GM19395 (cell line): Measurements from ENCODE around the gene RNF4.
"Not testable (repeated sequence)": the region's sequence is repeated elsewhere in the genome, so short reads cannot be mapped to it uniquely, and the experiment has no call there.

Experiments used
- ATAC-seq: cut with Tn5 transposase; IDR thresholded peaks from one replicate; pipeline ENCODE4 v1.9.1; 2021; ENCODE audit warnings: mild to moderate bottlenecking, moderate library complexity; ENCODE audit not compliant: unreplicated experiment

RNF4 gene

DNA sequence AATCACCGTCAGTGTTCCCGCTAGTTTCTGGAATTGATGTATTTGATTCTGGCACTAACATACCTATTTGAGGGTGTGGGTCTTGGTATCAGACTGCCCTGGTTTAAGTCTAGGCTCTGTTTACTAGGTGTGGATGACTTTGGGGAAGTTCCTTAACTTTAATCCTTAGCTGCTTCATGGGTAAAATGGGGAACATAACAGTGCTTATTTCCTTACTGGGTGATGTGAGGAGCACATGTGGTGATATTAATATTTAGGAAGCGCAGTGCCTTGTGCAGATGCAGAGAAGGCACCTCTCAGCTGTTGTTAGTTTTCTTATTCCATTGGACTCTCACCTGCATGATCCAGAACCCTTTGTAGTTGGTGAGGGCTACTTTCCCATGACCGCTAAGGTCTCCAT is 17.1 kb downstream of the RNF4 start:
- no peak for ATAC-seq

DNA sequence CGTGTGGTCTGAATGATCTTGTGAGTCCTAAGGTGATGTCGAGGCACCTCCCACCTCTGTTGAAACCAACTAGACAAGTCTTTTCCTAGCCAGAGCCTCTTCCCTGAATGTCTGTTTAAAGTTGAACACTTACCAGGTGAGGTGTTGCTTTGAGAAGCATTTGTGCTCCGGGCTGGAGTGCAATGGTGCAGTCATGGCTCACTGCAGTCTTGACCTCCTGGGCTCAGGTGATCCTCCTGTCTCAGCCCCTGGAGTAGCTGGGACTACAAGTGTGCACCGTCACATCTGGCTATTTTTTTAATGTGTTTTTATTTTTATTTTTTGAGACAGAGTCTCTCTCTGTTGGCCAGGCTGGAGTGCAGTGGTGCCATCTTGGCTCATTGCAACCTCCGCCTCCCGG is 18.1 kb downstream of the RNF4 start:
- ATAC-seq: no peak

DNA sequence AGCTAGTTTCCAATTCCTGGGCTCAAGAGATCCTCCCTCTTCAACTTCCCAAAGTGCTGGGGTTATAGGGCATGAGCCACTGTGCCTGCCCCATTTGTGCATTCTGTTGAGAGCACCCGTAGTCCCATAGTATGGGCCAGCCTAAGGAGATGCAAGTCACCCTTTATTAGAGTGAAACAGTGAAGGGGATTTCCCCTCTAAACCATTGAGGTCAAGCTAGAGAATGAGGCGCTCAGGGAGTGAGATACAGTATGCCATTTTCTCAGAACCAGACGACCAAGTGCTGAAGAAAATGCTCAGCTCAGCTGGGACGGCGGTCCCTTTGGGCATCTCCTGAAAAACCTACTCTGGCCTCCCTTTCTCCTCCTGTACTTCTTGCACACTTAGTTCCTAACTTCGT is 18.7 kb downstream of the RNF4 start:
- peak; percentile 66 for ATAC-seq

DNA sequence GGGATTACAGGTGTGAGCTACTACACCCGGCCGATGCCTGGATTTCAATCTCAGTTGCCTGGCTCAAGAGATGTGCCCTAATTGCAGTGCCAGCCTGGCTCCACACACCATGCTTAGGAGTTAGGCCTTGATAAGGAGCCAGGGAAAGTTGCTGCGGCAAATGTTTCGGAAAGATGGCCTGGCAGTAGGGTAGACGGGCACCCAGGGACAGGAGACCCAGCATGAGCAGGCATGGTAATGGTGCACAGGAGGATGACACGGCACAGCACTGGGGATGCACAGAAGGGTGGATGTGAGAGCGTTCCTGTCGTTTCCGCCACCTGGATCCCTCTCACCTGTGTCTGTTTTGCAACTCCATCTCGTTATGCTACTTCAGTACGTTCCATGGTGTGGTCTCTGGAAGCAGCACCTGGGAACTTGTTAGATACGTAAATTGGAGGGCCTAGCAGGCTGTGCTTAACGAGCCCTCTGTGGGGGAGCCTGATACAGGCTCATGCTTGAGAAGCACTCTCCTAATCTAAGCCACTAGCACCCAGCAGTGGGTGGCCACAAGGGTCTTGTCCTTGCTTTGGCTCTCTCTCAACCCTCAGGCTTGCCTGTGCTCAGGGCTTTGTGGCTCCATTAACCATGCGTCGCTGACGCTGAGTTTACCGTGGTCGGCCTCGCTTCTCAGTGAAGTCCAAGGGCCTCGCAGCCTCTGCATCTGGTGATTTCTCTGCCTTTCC is 20.3 kb downstream of the RNF4 start:
- no peak for ATAC-seq

DNA sequence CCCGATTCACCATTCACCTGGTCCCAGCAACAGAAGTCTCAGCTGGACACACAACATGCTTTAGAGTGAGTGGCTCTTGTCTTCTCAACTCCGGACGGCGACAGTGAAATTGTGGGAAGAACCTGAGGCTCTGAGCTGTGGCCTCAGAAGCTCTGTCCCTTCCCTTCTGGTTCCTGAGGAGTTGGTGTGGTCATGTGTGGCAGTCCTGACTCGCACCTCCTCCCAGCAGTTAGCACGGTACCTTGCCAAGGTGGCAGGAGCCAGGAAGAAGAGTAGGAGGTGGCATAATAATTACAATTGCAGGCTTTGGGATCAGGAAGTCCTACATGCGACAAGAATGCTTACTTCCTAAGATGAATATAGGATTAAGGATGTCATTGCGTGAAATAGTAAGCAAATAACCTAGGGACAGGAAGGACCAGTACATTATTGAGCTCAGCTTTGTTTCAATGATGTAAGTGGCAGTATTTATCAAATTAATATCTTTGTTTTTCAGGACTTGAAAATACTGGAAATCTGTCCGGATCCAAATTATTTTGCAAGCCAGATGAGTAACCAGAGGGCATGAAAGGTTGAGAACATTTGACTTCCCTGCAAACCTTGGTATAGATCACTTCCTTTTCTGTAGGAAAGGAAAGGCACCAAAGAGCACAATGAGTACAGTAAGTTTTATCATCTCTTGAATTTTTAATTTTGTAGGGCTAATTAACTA is 21.1 kb downstream of the RNF4 start:
- ATAC-seq: no peak

DNA sequence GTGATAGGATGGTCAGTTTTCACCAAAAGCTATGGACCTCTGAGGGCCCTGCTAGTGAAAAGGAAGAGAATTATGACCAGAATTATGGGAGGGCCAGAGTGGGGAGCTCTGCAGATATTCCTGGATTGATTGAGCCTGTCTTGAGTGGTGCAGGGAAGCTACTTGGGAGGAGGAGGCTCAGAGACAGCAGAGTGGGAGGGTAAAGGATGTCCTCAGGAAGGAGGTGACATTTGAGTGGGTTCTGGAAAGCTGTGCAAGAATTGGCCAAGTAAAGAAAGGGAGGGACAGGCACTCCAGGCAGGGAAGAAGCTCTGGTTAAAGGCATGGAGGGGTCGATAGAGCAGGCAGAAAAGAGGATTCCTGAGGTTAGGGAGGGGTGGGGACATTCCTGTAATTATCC is 24.1 kb downstream of the RNF4 start:
- ATAC-seq: no peak

DNA sequence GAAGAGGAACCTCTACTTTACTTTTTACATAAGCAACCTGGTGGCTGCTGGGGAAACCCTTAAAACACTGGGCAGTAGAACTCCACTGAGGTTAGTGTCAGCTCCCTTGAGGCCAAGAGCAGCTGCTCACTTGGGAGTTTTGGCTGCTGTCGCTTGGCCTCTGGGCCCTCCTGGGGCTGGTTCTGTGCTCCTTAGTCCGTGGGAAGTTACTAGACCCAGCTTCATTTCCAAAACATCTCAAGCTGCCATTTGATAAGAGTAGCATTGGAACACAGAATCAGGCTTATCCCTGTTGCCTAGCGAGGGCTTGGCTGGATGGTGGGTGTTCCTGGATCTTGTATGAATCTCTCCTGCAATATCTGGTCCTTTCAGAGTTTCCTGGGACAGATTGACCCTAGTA is 26.1 kb downstream of the RNF4 start:
- ATAC-seq: no peak

DNA sequence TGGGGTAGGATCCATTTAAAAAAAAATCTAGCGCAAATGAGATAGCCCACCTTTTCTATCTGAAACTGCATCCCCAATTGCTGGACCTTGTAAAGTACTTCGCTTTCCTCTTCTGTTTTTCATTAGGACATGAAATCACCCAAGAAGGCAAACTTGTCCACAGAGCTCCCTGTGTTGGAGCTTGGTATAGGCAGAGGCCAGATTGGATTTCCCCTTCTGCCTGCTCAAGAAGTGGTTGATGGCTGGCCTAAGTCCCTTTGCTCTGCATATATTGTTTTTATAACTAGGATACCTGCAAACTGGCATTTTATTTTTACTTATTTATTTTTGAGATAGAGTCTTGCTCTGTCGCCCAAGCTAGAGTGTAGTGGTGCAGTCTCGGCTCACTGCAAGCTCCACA is 28.4 kb downstream of the RNF4 start:
- ATAC-seq: no peak

DNA sequence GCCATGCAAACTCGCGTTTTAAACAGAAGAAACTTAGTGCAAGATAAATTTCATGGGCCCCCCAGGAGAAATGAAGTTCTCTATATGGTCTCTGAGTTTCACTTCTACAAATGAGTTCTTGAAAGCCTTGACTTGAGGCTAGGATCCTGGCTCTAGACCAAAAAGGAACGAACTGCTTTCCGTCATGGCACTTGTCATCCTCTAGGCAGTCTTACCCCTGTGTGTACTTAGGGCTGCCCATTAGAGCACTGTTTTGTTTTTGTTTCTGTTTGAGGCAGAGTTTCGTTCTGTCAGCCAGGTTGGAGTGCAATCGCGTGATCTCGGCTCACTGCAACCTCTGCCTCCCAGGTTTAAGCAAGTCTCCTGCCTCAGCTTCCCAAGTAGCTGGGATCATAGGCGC is 29.0 kb downstream of the RNF4 start:
- ATAC-seq: peak; percentile 96

DNA sequence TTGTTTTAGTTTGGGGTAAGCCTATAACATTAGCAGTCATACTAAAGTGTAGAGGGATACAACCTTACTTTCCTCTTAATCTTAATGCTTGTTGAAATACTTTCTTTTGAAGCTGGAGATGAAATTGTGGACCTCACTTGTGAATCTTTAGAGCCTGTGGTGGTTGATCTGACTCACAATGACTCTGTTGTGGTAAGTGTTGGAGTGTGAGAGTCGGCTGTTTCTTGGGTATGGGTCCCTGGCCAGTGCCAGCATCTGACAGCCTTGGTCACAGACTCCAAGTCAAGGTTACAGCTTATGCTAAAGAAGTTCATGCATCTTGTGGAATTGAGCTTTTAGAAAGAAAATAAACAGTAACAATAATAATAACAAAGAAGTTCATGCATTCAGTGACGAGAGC is 31.6 kb downstream of the RNF4 start:
- ATAC-seq: no peak

DNA sequence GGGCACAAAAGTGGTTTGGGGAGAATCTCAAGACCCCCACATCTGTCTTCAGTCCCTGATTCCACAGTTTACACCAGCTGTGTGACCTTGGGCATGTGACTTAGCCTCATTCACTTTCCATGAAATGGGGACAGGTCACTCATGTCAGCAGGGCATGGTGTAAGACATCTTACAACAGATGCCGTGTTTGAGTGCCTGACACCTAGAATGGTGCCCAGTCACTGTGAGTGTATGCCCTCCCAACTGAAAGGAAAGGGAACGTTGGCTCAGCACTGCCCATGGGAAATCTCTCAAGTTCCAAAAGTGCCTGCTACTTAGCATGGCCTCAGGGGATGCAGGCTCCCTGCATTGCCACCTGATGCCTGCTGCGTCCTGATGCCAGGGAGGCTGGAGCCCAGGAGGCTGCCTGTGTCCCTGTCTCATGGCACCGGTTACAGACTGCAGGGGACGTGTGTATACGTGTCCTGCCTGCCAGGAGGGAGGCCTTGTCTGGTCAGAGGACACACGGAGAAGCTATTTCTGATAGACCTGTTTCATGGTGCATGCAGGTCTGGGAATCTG is 32.2 kb downstream of the RNF4 start:
- ATAC-seq: no peak

DNA sequence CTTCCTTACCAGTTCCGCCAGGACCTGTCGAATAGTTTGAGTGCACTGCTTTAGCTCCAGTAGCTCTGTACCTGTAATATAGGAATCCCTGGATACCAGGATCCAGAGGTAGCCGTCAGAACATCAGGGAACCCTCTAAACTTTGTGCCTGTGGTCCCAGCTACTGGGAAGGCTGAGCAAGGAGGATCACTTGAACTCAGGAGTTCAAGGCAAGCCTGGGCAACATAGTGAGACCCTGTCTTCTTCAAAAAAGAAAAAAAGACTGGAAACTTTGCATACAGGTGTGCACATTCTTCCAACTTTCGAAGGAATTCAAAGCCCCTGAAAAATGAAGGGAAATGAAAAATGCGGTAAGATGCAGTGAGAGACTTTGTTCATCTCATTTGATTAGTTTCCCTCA is 34.9 kb downstream of the RNF4 start:
- no peak for ATAC-seq

DNA sequence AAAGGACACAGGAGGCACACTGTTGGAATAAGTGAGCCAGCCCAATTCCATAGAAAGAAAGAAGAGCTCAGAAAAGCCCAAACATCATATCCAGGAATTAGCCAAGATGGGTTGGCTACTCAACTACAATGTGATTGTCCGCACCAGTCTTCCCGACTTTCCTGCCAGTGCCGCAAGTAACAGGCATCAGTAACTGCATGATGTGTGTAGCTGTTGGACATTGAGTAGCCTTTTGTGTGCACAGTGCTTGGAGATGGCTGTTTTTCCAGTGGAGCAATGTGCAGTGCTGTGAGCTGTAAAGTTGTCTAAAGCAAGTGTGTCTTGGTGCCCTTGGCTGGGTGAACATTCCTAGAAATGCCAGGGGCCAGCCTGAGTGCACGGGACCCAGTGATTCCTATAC is 38.4 kb downstream of the RNF4 start:
- no peak for ATAC-seq

DNA sequence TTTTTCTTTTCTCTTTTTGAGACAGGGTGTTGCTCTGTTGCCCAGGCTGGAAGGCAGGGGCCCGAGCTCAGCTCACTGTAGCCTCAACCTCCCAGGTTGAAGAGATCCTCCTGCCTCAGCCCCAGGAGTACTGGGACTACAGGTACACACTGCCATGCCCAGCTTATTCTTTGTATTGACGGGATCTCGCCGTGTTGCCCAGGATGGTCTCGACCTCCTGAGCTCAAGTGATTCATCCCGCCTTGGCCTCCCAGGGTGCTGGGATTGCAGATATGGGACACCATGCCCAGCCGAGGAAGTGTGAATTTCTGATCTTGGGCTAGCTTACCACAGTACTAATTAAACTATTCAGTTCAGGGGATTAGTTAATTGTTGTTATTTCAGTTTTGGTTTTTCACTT is 38.9 kb downstream of the RNF4 start:
- no peak for ATAC-seq

DNA sequence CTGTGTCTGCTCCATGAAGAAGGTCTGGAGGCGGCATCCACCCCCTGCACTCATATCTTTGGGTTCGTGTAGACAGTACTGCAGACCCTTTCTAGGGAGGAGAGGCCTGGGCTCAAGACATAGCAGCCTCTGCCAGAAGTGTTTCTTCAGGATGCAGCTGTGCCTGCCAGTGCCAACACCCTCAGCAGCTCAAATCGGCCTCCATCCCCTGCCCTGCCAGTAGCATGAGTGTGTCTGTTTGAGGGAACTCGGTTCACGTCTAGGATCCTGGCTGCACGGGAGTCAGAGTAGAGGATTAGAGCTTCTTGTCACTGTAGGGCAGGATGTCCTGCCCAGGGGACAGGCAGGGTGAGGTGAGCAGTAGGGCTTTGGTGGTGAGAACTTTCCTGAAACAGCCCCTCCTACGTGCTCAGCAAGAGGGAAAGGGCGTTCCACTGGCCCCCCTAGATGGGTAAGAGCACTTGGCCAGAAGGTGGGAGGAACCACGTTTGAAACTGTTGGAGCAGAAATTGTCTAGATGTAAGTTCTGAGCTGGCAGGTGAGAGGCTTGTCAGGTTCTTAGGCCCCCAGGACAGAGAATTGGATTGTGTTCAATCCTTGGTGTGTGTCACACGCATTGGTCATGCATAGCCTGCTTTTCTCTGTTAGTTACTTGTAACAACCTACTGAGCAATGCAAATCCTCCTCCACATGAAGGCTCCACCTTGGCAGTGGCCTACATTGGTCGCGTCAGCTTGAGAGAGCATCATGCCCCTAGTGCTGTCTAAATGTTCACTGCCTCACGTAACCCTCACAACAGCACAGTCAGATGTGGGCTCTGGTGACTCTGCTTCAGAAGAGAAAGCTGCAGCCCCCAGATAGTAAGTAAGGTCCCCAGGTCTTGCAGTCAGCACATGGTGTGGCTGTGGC is 41.7 kb downstream of the RNF4 start:
- no peak for ATAC-seq

DNA sequence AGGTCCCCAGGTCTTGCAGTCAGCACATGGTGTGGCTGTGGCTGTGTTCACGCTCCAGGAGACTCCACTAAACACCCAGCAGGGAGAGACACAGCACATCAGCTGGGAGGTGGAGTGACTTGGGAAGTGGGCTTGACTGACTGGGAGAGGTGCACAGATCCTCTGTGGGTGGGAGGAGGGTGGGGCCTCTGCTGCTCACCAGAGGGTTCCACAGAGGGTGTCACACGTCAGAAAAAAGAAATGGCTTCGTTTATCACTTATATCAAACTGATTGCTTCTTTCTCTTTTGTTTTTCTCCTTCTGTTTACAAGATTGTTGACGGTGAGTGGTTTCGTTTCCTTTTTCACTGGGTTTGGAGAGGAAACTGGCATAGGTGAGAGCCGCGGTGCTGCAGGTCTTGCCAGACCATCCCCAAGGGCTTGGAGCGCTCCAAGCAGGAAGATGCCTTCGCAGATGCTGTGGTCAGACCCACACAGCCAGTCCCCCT is 42.8 kb downstream of the RNF4 start:
- ATAC-seq: no peak

DNA sequence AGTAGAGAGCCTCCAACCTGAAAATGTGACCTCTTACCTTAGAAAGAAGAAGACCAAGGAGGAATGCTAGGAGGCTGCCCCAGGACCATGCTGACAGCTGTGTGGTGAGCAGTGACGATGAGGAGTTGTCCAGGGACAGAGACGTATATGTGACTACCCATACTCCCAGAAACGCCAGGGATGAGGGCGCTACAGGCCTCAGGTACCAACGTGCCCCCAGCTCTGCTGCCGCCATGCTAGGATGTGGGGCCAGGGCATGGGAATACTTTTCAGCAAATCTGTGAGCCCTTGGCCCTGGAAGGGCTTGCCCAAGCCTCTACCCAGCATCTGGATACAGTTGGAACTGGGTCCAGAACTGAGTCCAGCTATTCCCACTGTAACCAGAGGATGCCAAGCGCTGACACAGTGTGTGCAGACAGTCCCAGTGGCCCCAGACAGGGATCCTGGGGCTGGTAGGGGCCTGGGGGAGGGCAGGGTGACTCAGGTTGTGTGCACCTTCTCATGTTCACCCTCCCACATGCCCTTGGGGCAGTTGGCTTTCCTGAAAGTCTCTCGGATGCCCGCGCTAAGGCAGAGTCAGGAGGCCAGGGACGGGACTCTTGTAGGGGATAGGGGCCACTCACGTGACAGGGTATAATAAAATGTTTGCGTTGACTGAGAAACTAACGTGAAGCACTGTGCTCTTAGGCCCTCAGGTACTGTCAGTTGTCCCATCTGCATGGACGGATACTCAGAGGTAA is 43.7 kb downstream of the RNF4 start:
- ATAC-seq: no peak

DNA sequence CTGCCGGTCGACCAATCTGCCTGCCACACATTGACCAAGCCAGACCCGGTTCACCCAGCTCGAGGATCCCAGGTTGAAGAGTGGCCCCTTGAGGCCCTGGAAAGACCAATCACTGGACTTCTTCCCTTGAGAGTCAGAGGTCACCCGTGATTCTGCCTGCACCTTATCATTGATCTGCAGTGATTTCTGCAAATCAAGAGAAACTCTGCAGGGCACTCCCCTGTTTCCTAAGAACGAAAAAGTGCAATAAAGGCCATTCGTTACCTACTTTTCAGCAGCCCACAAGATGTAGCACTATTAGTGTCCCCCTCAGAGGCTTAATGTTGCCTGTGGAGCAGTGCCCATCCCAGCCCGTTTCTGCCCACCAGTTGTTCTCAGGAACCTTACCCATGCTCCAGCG is 45.3 kb downstream of the RNF4 start:
- ATAC-seq: not testable (repeated sequence)

DNA sequence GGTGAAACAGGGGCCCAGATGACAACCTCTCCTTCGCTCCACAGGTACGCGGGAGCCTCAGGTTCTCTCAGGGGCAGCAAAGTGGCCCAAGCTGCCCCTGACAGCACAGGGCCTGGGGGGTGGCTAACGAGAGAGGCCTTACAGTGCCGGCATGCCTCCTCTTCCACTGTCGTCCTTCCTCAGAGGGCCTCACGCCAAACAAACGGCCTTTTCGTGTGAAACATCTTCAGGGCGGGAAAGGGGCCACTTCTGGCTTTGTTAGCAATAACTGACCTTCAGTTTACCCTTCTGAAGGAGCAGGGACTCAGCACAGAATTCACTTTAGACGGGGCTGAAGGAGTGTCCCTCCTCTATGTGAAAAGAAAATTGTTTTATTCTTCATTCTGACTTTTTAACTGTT is 46.0 kb downstream of the RNF4 start:
- ATAC-seq: not testable (repeated sequence)

DNA sequence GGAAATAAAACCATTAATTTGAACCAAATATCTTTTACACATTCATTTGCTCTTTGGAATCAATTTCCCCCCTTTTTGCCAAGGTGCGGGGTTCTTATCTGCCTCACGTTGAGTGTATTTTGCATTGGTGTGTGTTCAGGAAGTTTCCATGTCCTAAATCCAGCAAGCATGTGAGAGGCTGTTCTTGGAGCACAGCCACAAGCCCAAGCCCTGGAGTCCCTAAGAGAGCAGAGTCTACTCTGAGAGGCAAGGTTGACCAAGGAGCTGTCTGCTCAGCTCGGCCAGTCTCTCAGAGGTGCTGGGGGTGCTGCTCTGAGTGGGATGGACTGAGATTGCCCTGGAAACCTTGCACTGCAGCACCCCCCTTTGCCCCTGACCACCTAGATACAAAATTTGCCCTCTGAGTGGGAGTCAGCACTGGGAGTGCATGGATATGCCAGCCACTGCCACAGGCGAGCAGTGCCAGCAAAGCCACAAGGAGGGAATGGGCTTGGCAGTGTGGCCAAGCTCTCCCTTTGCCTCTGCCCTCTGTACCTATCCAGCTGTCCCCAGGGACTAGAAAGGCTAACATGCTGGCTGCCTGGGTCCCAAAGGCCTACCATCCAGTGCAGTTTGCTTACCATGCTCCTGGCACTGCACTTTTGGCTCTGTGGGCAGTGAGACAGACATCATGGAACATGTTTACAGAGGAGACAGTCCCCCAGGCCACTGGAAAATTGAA is 47.1 kb downstream of the RNF4 start:
- ATAC-seq: no peak
